GM12878 (cell line): ENCODE results near the gene TTC38. TPM values are rescaled to one million over a fixed set of nuclear protein-coding genes. Genes with fewer than 3 reads are reported as not detected.

Source experiments
- BHLHE40 ChIP-seq, 2 experiments: fragments of 450-650 bp in 1 of 2; IDR thresholded peaks; 2 replicates each; pipeline ENCODE4 v1.6.1; 2011 to 2017; ENCODE audit warnings: low read depth in 2 of 2, borderline replicate concordance in 1 of 2, improper control_type of control experiment in 1 of 2, low read length in 1 of 2, mild to moderate bottlenecking in 1 of 2
- CBFB ChIP-seq: IDR thresholded peaks from 2 replicates; pipeline ENCODE4 v1.6.1; 2016; ENCODE audit warnings: antibody characterized with exemption, low read depth
- EED ChIP-seq: sonication (generic); IDR thresholded peaks from 2 replicates; pipeline ENCODE4 v1.6.1; 2016; ENCODE audit warnings: antibody characterized with exemption, low read depth
- ESRRA ChIP-seq: IDR thresholded peaks from 2 replicates; pipeline ENCODE4 v1.6.1; 2012; ENCODE audit warnings: mild to moderate bottlenecking, low read length, improper control_type of control experiment
- KLF5 ChIP-seq: fragments of 450-650 bp; IDR thresholded peaks from 2 replicates; pipeline ENCODE4 v1.6.1; 2014; ENCODE audit warnings: mild to moderate bottlenecking; ENCODE audit not compliant: partially characterized antibody
- MEF2A ChIP-seq: IDR thresholded peaks from 2 replicates; pipeline ENCODE4 v1.6.1; 2011; ENCODE audit warnings: low read depth, mild to moderate bottlenecking, low read length, moderate library complexity; ENCODE audit not compliant: insufficient read depth
- MEF2B ChIP-seq: fragments of 450-650 bp; IDR thresholded peaks from 2 replicates; pipeline ENCODE4 v1.6.1; 2018; ENCODE audit warnings: mild to moderate bottlenecking, moderate library complexity; ENCODE audit not compliant: partially characterized antibody, poor library complexity, severe bottlenecking
- MTA2 ChIP-seq: fragments of 450-650 bp; IDR thresholded peaks from 2 replicates; pipeline ENCODE4 v1.6.1; 2016; ENCODE audit warnings: low read depth, mild to moderate bottlenecking, moderate library complexity
- NBN ChIP-seq: fragments of 450-650 bp; IDR thresholded peaks from 2 replicates; pipeline ENCODE4 v1.6.1; 2016
- NR2F1 ChIP-seq: fragments of 450-650 bp; conservative IDR thresholded peaks from 2 replicates; pipeline ENCODE4 v1.6.1; 2017; ENCODE audit warnings: mild to moderate bottlenecking
- PAX5 ChIP-seq: IDR thresholded peaks from 2 replicates; pipeline ENCODE4 v1.6.1; 2011; ENCODE audit warnings: low read depth, low read length, borderline replicate concordance
- POLR2AphosphoS2 ChIP-seq: IDR thresholded peaks from 2 replicates; pipeline ENCODE4 v1.6.1; 2011; ENCODE audit warnings: low read depth, mild to moderate bottlenecking, low read length, improper control_type of control experiment, moderate library complexity
- SKIL ChIP-seq: fragments of 450-650 bp; IDR thresholded peaks from 2 replicates; pipeline ENCODE4 v1.6.1; 2017; ENCODE audit warnings: mild to moderate bottlenecking, low read depth, inconsistent platforms; ENCODE audit not compliant: poor library complexity, severe bottlenecking
- SMARCA5 ChIP-seq: fragments of 450-650 bp; IDR thresholded peaks from 2 replicates; pipeline ENCODE4 v1.6.1; 2017; ENCODE audit warnings: mild to moderate bottlenecking
- SUZ12 ChIP-seq: fragments of 200-600 bp; sonication (generic); IDR thresholded peaks from one replicate; pipeline ENCODE4 v1.6.1; 2018; ENCODE audit warnings: antibody characterized with exemption, mild to moderate bottlenecking; ENCODE audit not compliant: unreplicated experiment
- WRNIP1 ChIP-seq: IDR thresholded peaks from 2 replicates; pipeline ENCODE4 v1.6.1; 2011; ENCODE audit warnings: low read depth, low read length, improper control_type of control experiment, borderline replicate concordance
- ZBTB40 ChIP-seq: fragments of 450-650 bp; IDR thresholded peaks from 2 replicates; pipeline ENCODE4 v1.6.1; 2016; ENCODE audit warnings: mild to moderate bottlenecking, moderate library complexity, borderline replicate concordance
- polyA plus RNA-seq, 11 experiments: library from polyadenylated mRNA; depleted of rRNA in 4 of 11; unstranded in 6 of 11; stranded (reverse) in 5 of 11; fragments of >200 nt; fragmentation: Nextera tagmentation in 4 of 11; fragmentation: Illumina TruSeq in 1 of 11; extraction: Ambion mirVana in 4 of 11; extraction: Trizol in 1 of 11; gene quantifications; 1 replicate in 1 of 11; 2 replicates in 10 of 11; pipeline versions ENCODE4 v1.2.1 to v1.2.3, GENCODE V29; 2011 to 2016; ENCODE audit warnings: inconsistent platforms in 2 of 11, missing spikeins in 2 of 11, low read depth in 1 of 11
- total RNA-seq, 4 experiments: library from RNA; depleted of rRNA in 3 of 4; stranded (reverse); fragments of >200 nt in 3 of 4; fragmentation: Illumina TruSeq in 1 of 4; extraction: Trizol in 1 of 4; gene quantifications; 2 replicates each; pipeline versions ENCODE4 v1.2.1 to v1.2.3, GENCODE V29; 2013 to 2021
- TF ChIP-seq, protein P1 (sequence below): fragments of 450-650 bp; IDR thresholded peaks from 2 replicates; pipeline ENCODE4 v1.6.1; 2017; ENCODE audit warnings: low read depth, mild to moderate bottlenecking, moderate library complexity

The TTC38 gene
- total and polyA plus RNA-seq, 10 of the 15 experiments (the other 5 are each of a cell fraction or from before 2014, with no cell fraction given) = 0.58 to 39.9 (median 13.0) TPM

DNA sequence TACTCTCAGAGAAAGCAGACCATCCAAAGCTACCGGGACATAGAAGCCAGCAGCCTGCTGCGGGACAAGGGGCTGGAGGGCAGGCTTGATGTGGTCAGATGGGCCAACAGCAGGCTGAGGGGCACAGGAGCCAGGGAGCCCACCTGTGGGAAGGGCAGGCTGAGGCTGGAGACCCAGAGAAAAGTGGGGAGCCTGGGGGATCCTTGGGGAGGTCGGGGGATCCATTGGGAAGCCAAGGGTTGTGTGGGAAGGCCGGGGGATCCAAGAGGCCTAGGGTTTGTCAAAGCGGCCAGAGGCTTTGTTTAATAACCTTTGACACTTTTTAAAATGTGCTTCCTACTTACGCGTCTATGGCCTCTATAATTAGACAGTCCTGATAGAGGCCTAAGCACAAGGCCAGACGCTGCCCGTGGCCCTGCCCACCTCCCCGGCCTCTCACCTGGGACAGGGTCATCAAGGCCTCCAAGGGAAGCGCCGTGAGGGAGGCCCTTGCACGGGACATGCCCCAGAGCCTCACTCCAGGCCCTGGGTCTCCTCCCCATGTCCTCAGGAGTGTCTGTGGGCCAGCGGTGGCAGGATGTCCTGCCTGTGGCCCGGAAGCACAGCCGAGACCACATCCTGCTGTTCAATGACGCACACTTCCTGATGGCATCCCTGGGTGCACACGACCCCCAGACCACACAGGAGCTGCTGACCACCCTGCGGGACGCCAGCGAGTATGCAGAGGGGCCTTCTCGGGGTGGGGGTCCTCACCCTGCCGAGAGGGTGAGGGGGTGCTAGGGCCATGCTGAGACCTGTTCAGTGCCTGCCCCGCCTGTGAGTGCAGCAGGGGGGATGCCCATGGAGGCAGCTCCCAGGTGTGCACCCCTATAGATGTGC, 20.3 kb downstream of the TTC38 start (continued):
- peak; percentile 60 for TF ChIP-seq MEF2B
- TF ChIP-seq NR2F1 = peak; percentile 70; the same call in 1 of the 2 replicates
- peak; percentile 77 for TF ChIP-seq POLR2AphosphoS2
- peak; percentile 59 for TF ChIP-seq MTA2
- TF ChIP-seq, protein P1, sequence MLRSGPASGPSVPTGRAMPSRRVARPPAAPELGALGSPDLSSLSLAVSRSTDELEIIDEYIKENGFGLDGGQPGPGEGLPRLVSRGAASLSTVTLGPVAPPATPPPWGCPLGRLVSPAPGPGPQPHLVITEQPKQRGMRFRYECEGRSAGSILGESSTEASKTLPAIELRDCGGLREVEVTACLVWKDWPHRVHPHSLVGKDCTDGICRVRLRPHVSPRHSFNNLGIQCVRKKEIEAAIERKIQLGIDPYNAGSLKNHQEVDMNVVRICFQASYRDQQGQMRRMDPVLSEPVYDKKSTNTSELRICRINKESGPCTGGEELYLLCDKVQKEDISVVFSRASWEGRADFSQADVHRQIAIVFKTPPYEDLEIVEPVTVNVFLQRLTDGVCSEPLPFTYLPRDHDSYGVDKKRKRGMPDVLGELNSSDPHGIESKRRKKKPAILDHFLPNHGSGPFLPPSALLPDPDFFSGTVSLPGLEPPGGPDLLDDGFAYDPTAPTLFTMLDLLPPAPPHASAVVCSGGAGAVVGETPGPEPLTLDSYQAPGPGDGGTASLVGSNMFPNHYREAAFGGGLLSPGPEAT = peak; percentile 69; the same call in 1 of the 2 replicates
- peak; percentile 88 for TF ChIP-seq ZBTB40
- no peak for TF ChIP-seq SMARCA5
- no peak for TF ChIP-seq SKIL
- peak; percentile 51 to 83; a peak in 3 of 4 replicates for TF ChIP-seq BHLHE40 (IDR thresholded peaks at IDR 0.05; ENCODE audit: borderline replicate concordance in 1 of 2, low read depth in 2 of 2, low read length in 1 of 2)
- no peak for TF ChIP-seq ESRRA
- TF ChIP-seq WRNIP1 = no peak
- TF ChIP-seq NBN = peak; percentile 59
- TF ChIP-seq EED = peak; percentile 73; the same call in 1 of the 2 replicates
- TF ChIP-seq PAX5 = peak; percentile 89; the same call in 1 of the 2 replicates
- no peak for TF ChIP-seq KLF5
- no peak for TF ChIP-seq SUZ12
- TF ChIP-seq MEF2A = 0 out of 2 replicates have a peak, but pooled peaks have one; percentile 25
- peak; percentile 92 for TF ChIP-seq CBFB
